CD4-positive, alpha-beta T cell (primary cell): ENCODE results near the gene RBM45. TPM values are rescaled to one million over a fixed set of nuclear protein-coding genes. Genes with fewer than 3 reads are reported as not detected.

ENCODE experiments used
- ATAC-seq: fragments of 200-7000 bp; cut with Tn5 transposase; one replicate; pipeline ENCODE4 v1.10.0; 2022; ENCODE audit warnings: mild to moderate bottlenecking; ENCODE audit not compliant: poor library complexity
- CTCF ChIA-PET: fragments of 350-600 bp; sonication (Branson Sonifier 250); formaldehyde crosslinking; loops from one replicate; lab custom pipeline; 2021; ENCODE audit warnings: antibody characterized with exemption, inconsistent platforms; lab: Charles Lee
- POLR2A ChIA-PET: fragments of 350-600 bp; sonication (Branson Sonifier 250); formaldehyde crosslinking; loops from one replicate; lab custom pipeline; 2021; ENCODE audit warnings: antibody characterized with exemption, inconsistent platforms; lab: Charles Lee
- DNase-seq, 14 experiments: peaks; one replicate each; pipeline ENCODE4 v3.0.0-alpha.2; 2013 to 2020; ENCODE audit warnings: mixed read lengths in 2 of 14
- H3K27ac ChIP-seq, 2 donors: one replicate each; pipeline versions ENCODE4 v1.5.1 to v1.7.0; 2013; ENCODE audit warnings: low read length in 2 of 2, low read depth in 1 of 2, mild to moderate bottlenecking in 1 of 2
- H3K27me3 ChIP-seq, 2 experiments: 1 replicate in 1 of 2; 2 replicates in 1 of 2; pipeline versions ENCODE4 v1.6.1 to v1.7.0; 2013; ENCODE audit warnings: low read length in 2 of 2, control low read depth in 1 of 2, mild to moderate bottlenecking in 1 of 2, moderate library complexity in 1 of 2; ENCODE audit not compliant: insufficient read depth in 2 of 2, control insufficient read depth in 1 of 2
- H3K36me3 ChIP-seq: one replicate; pipeline ENCODE4 v1.6.1; 2013; ENCODE audit warnings: low read length, control low read depth; ENCODE audit not compliant: insufficient read depth
- H3K4me1 ChIP-seq: one replicate; pipeline ENCODE4 v1.6.1; 2013; ENCODE audit warnings: low read length, control low read depth; ENCODE audit not compliant: insufficient read depth
- H3K4me3 ChIP-seq: one replicate; pipeline ENCODE4 v1.5.1; 2013; ENCODE audit warnings: mild to moderate bottlenecking, low read length, moderate library complexity
- H3K9me3 ChIP-seq, 2 experiments: 1 replicate in 1 of 2; 2 replicates in 1 of 2; pipeline versions ENCODE4 v1.6.1 to v1.7.0; 2013; ENCODE audit warnings: low read length in 2 of 2, mild to moderate bottlenecking in 2 of 2, control low read depth in 1 of 2, moderate library complexity in 1 of 2; ENCODE audit not compliant: control insufficient read depth in 1 of 2, insufficient read depth in 1 of 2
- H3K27ac Mint-ChIP-seq: one replicate; pipeline ENCODE4 v1.8.0; 2020; ENCODE audit warnings: mixed read lengths
- H3K27me3 Mint-ChIP-seq: one replicate; pipeline ENCODE4 v1.8.0; 2021; ENCODE audit warnings: mixed read lengths
- H3K36me3 Mint-ChIP-seq: one replicate; pipeline ENCODE4 v1.8.0; 2021; ENCODE audit warnings: low read depth, mixed read lengths
- H3K4me1 Mint-ChIP-seq: one replicate; pipeline ENCODE4 v1.8.0; 2021; ENCODE audit warnings: low read depth, mixed read lengths
- H3K4me3 Mint-ChIP-seq: one replicate; pipeline ENCODE4 v1.8.0; 2020; ENCODE audit warnings: mild to moderate bottlenecking, mixed read lengths
- H3K9me3 Mint-ChIP-seq: one replicate; pipeline ENCODE4 v1.8.0; 2020; ENCODE audit warnings: mixed read lengths
- CTCF ChIP-seq: fragments of 200-600 bp; IDR thresholded peaks from one replicate; pipeline ENCODE4 v1.8.0; 2022; ENCODE audit warnings: antibody characterized with exemption, mild to moderate bottlenecking
- intact Hi-C, 2 experiments: fragments of 100-400 bp; cut with DNase I in 1 of 2; cut with micrococcal nuclease in 1 of 2; formaldehyde crosslinking; loops; one replicate each; pipeline versions ENCODE4 v1.15.1 to v1.9.0; 2023 to 2025; cut with DNase I, micrococcal nuclease
- total RNA-seq, 174 experiments: library from RNA in 2 of 174; stranded (reverse) in 2 of 174; gene quantifications; one replicate each; pipeline ENCODE4 v1.2.3 and lab custom pipeline; 2021 to 2026

The RBM45 gene
- total RNA-seq, 2 experiments from 2014 or later, result 6.9 to 9.5 TPM

GRCh38 chr2:178066890-178067669 is 45.2 kb upstream of the RBM45 start:
- H3K4me3 ChIP-seq, result no peak overlapping the region
- peaks cover 51% of the 10 kb centered on the region for H3K27me3 Mint-ChIP-seq

GRCh38 chr2:178068823-178069454 is 43.3 kb upstream of the RBM45 start:
- no peak overlapping the region for H3K4me3 ChIP-seq
- Mint-ChIP-seq H3K4me3 (no peak overlapping the region), H3K9me3 (no peaks in the 10 kb centered on the region), H3K36me3 (no peaks in the 10 kb centered on the region), H3K27me3 (peaks cover 59% of the 10 kb centered on the region), H3K27ac (no peak overlapping the region), H3K4me1 (no peaks in the 10 kb centered on the region)
- ATAC-seq (no peak), DNase-seq (no peak)
- POLR2A ChIA-PET, result no interaction called here
- CTCF ChIA-PET, result no interaction called here
- no peaks in the 10 kb centered on the region for H3K36me3 ChIP-seq
- H3K27me3 ChIP-seq, result peaks cover 28 to 30% of the 10 kb centered on the region in 2 experiments
- intact Hi-C loops, result no loop called here
- peaks cover 9% of the 10 kb centered on the region for H3K4me1 ChIP-seq
- H3K9me3 ChIP-seq, result peaks cover 0 to 13% of the 10 kb centered on the region in 2 experiments
- no peak for TF ChIP-seq CTCF
- H3K27ac ChIP-seq, result no peak overlapping the region

More at GRCh38 chr2:178066890-178067669, 45.2 kb upstream of the RBM45 start:
- DNase-seq (no peak), ATAC-seq (no peak)
- Histone ChIP-seq H3K9me3 (peaks cover 0 to 7% of the 10 kb centered on the region in 2 experiments), H3K36me3 (no peaks in the 10 kb centered on the region), H3K27me3 (peaks cover 12 to 15% of the 10 kb centered on the region in 2 experiments), H3K4me1 (no peaks in the 10 kb centered on the region), H3K27ac (no peak overlapping the region)
- H3K4me1 Mint-ChIP-seq, result no peaks in the 10 kb centered on the region
- no peak for TF ChIP-seq CTCF
- intact Hi-C loops, result no loop called here
- POLR2A ChIA-PET, result no interaction called here
- no peaks in the 10 kb centered on the region for H3K36me3 Mint-ChIP-seq
- no peak overlapping the region for H3K27ac Mint-ChIP-seq
- H3K4me3 Mint-ChIP-seq, result no peak overlapping the region
- CTCF ChIA-PET, result no interaction called here
- no peaks in the 10 kb centered on the region for H3K9me3 Mint-ChIP-seq

DNA sequence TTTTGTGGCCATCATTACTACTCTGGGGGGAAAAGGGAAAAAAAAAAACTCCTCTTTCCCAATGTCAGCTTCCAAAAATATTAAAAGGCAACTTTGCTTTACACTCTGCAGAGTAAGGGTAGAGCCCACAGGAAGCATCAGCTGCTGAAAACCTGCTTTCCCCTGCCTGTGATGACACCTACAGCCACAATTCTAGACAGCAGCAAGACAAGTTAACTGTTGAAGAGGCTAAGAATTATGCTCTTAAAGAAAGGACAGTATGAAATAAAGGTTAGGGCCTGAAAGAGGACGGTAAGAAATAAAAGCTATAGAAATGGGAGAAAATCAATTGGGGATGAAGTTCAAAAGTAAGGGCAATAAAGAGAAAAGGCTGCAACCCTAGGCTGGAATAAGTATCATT is 42.7 kb upstream of the RBM45 start:
- DNase-seq (no peak), ATAC-seq (no peak)
- Histone ChIP-seq H3K4me1 (peaks cover 9% of the 10 kb centered on the region), H3K27me3 (peaks cover 31 to 32% of the 10 kb centered on the region in 2 experiments), H3K36me3 (no peaks in the 10 kb centered on the region), H3K9me3 (peaks cover 0 to 13% of the 10 kb centered on the region in 2 experiments), H3K4me3 (no peak overlapping the region), H3K27ac (no peak overlapping the region)
- intact Hi-C loops, result no loop called here
- CTCF ChIA-PET, result no interaction called here
- H3K9me3 Mint-ChIP-seq, result no peaks in the 10 kb centered on the region
- H3K36me3 Mint-ChIP-seq, result no peaks in the 10 kb centered on the region
- H3K4me1 Mint-ChIP-seq, result no peaks in the 10 kb centered on the region
- H3K4me3 Mint-ChIP-seq, result no peak overlapping the region
- POLR2A ChIA-PET, result no interaction called here
- no peak overlapping the region for H3K27ac Mint-ChIP-seq
- peaks cover 65% of the 10 kb centered on the region for H3K27me3 Mint-ChIP-seq
- no peak for TF ChIP-seq CTCF
